OCI-LY7 (cell line): Measurements from ENCODE around the gene CHCHD6.

ENCODE experiments used
- EZH2phosphoT487 ChIP-seq: fragments of 200-600 bp; sonication (generic); IDR thresholded peaks from 2 replicates; pipeline ENCODE4 v1.6.1; 2018; ENCODE audit warnings: low read depth, borderline replicate concordance, mild to moderate bottlenecking, mixed run types, antibody characterized with exemption, low read length, moderate library complexity, mixed read lengths
- TF ChIP-seq, protein P1 (sequence below): fragments of 200-600 bp; sonication (generic); conservative IDR thresholded peaks from 2 replicates; pipeline ENCODE4 v1.5.1; 2014; ENCODE audit warnings: mild to moderate bottlenecking, antibody characterized with exemption, low read length, moderate library complexity, mixed read lengths

DNA sequence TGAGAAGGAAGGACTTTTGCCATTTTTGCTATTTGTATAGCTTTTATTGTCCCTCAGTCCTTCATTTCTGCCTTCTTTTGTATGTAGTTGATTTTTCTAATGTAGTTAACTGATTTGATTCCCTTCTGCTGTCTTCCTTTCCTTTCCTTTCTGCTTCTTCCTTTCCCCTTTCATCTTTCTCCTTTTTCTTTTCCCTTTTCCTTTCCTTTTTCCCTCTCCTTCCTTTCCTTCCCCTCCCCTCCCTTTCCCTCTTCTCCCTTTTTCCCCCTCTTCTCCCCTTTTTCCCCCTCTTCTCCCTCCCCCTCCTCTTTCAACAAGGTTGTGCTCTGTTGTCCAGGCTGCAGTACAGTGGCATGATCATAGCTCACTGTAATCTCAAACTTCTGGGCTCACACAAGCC is 59.0 kb downstream of the CHCHD6 start:
- TF ChIP-seq, protein P1, sequence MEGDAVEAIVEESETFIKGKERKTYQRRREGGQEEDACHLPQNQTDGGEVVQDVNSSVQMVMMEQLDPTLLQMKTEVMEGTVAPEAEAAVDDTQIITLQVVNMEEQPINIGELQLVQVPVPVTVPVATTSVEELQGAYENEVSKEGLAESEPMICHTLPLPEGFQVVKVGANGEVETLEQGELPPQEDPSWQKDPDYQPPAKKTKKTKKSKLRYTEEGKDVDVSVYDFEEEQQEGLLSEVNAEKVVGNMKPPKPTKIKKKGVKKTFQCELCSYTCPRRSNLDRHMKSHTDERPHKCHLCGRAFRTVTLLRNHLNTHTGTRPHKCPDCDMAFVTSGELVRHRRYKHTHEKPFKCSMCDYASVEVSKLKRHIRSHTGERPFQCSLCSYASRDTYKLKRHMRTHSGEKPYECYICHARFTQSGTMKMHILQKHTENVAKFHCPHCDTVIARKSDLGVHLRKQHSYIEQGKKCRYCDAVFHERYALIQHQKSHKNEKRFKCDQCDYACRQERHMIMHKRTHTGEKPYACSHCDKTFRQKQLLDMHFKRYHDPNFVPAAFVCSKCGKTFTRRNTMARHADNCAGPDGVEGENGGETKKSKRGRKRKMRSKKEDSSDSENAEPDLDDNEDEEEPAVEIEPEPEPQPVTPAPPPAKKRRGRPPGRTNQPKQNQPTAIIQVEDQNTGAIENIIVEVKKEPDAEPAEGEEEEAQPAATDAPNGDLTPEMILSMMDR, result no peak
- no peak for TF ChIP-seq EZH2phosphoT487
